Small intestine (tissue), 7 donors: ENCODE results near the gene FAT1. TPM values are rescaled to one million over a fixed set of nuclear protein-coding genes. Genes with fewer than 3 reads are reported as not detected.

Experiments
- DNase-seq, 2 donors: peaks; one replicate each; pipeline versions ENCODE4 v3.0.0 to v3.0.0-alpha.2; 2013
- FAIRE-seq: peaks from 2 replicates; lab custom pipeline; 2012; peaks lifted over from hg19 to GRCh38; lab: Jason Lieb, UNC
- H3K27ac ChIP-seq, 3 donors: one replicate each; pipeline ENCODE4 v1.5.1; 2013; ENCODE audit warnings: low read length in 2 of 3, mild to moderate bottlenecking in 2 of 3, control low read depth in 1 of 3, inconsistent platforms in 1 of 3, low read depth in 1 of 3, moderate library complexity in 1 of 3
- H3K27me3 ChIP-seq, 3 donors: one replicate each; pipeline ENCODE4 v1.6.1; 2013; ENCODE audit warnings: low read length in 3 of 3, inconsistent platforms in 1 of 3; ENCODE audit not compliant: control insufficient read depth in 3 of 3, insufficient read depth in 3 of 3
- H3K36me3 ChIP-seq, 3 donors: one replicate each; pipeline ENCODE4 v1.6.1; 2013; ENCODE audit warnings: low read length in 3 of 3, inconsistent platforms in 1 of 3, low read depth in 1 of 3, mild to moderate bottlenecking in 1 of 3, moderate library complexity in 1 of 3; ENCODE audit not compliant: control insufficient read depth in 3 of 3, insufficient read depth in 2 of 3
- H3K4me1 ChIP-seq, 3 donors: one replicate each; pipeline ENCODE4 v1.6.1; 2013; ENCODE audit warnings: low read length in 2 of 3, inconsistent platforms in 1 of 3, low read depth in 1 of 3, mild to moderate bottlenecking in 1 of 3, moderate library complexity in 1 of 3; ENCODE audit not compliant: control insufficient read depth in 3 of 3, insufficient read depth in 2 of 3
- H3K4me3 ChIP-seq, 3 donors: one replicate each; pipeline ENCODE4 v1.5.1; 2013; ENCODE audit warnings: low read length in 3 of 3, control low read depth in 1 of 3, inconsistent platforms in 1 of 3, low read depth in 1 of 3, mild to moderate bottlenecking in 1 of 3, moderate library complexity in 1 of 3
- H3K9me3 ChIP-seq, 2 donors: one replicate each; pipeline ENCODE4 v1.6.1; 2013; ENCODE audit warnings: low read depth in 1 of 2, low read length in 1 of 2; ENCODE audit not compliant: control insufficient read depth in 2 of 2, insufficient read depth in 1 of 2
- WGBS, 3 donors: extraction: QIAGEN DNeasy Blood & Tissue Kit; methylation state at CpG; one replicate each; pipeline ENCODE4 v1.1.7; 2013; 5-methylcytosine and 5-hydroxymethylcytosine counted together
- polyA plus RNA-seq, 4 donors: library from polyadenylated mRNA; stranded (reverse) in 3 of 4; unstranded in 1 of 4; fragments of 200-250 nt in 3 of 4; fragments of 120-200 nt in 1 of 4; gene quantifications; one replicate each; pipeline versions ENCODE4 v1.2.1 to v1.2.3, GENCODE V29; 2013
- donor health status: healthy with polysubstance abuse.
- donor health status: control.
- donor health status: control.
- donor health status: Bipolar disorder and iron deficiency.
- donor health status: healthy.

The FAT1 gene
- polyA plus RNA-seq, 4 donors: 62.4 to 189 (median 83.6) TPM

DNA sequence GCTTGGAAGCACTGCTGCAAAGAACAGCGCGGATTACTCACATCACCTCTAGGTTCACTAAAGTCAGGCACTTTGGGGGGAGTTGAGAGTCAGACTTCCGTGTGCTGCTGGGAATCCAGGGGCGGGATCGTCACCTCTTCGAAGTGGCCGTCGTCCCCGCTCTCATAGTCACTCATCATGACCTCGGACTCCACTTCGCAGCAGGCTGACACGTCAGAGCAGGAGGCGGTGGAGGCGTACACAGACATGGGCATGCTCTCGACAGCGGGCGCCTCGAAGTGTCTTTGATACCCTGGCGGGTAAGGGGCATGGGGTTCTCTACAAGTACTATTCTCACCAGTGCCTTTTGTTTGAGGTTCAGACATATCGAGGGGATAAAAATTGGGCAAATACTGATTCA is 135.2 kb downstream of the FAT1 start:
- Histone ChIP-seq H3K36me3 (peaks cover 5 to 49% (median 22%) of the 10 kb centered on the region in 3 donors), H3K9me3 (peaks cover 0 to 7% of the 10 kb centered on the region in 2 donors), H3K4me1 (no peaks in the 10 kb centered on the region), H3K4me3 (no peak overlapping the region), H3K27ac (no peak overlapping the region), H3K27me3 (no peaks in the 10 kb centered on the region)
- DNase-seq (no peak), FAIRE-seq (no peak)
- 93 to 96% (median 96%) methylated on average over 20 of the region's 20 CpGs for WGBS, 3 donors

GRCh38 chr4:186587416-186588018 is 136.1 kb downstream of the FAT1 start:
- DNase-seq: peak; percentile 53 to 74
- H3K9me3 ChIP-seq: peaks cover 0 to 16% of the 10 kb centered on the region in 2 donors
- FAIRE-seq: peak; percentile 74
- WGBS, 3 donors: 28 to 41% (median 37%) methylated on average over 4 of the region's 4 CpGs
- no peaks in the 10 kb centered on the region for H3K27me3 ChIP-seq
- no peaks in the 10 kb centered on the region for H3K4me1 ChIP-seq
- H3K4me3 ChIP-seq: no peak overlapping the region
- H3K36me3 ChIP-seq: peaks cover 5 to 46% (median 20%) of the 10 kb centered on the region in 3 donors
- H3K27ac ChIP-seq: no peak overlapping the region

DNA sequence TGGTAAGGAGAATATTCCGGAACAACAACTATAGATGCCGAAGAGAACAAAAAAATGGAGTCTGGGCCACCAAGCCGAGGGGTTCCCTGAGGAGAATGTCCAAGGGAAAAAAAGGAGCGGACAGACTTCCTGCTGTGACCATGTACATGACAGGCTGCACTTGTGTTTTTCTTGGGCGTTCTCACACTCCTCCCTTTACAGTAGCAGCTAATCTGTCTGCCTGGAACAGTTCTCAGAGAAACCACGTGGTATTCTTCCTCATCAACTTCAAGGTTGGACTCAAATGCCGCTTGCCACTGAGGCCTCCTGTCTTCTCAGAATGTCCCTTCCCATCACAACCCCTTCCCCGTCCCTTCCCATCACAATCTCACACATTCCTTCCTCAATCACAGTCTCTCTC is 137.5 kb downstream of the FAT1 start:
- H3K27me3 ChIP-seq: no peaks in the 10 kb centered on the region
- peaks cover 5 to 40% (median 19%) of the 10 kb centered on the region in 3 donors for H3K36me3 ChIP-seq
- 76 to 89% (median 82%) methylated on average over 8 of the region's 8 CpGs for WGBS, 3 donors
- no peaks in the 10 kb centered on the region for H3K4me1 ChIP-seq
- H3K9me3 ChIP-seq: peaks cover 0 to 25% of the 10 kb centered on the region in 2 donors
- H3K4me3 ChIP-seq: no peak overlapping the region
- H3K27ac ChIP-seq: no peak overlapping the region
- no peak for DNase-seq
- no peak for FAIRE-seq

- DNase-seq (no peak), FAIRE-seq (no peak)
- H3K9me3 ChIP-seq: peaks cover 0 to 25% of the 10 kb centered on the region in 2 donors
- no peaks in the 10 kb centered on the region for H3K27me3 ChIP-seq
- H3K27ac ChIP-seq: no peak overlapping the region
- 75 to 78% (median 77%) methylated on average over 6 of the region's 6 CpGs for WGBS, 3 donors
- peaks cover 5 to 38% (median 14%) of the 10 kb centered on the region in 3 donors for H3K36me3 ChIP-seq
- no peak overlapping the region for H3K4me3 ChIP-seq
- H3K4me1 ChIP-seq: no peaks in the 10 kb centered on the region
Measured at GRCh38 chr4:186584912-186585311, 138.7 kb downstream of the FAT1 start.

DNA sequence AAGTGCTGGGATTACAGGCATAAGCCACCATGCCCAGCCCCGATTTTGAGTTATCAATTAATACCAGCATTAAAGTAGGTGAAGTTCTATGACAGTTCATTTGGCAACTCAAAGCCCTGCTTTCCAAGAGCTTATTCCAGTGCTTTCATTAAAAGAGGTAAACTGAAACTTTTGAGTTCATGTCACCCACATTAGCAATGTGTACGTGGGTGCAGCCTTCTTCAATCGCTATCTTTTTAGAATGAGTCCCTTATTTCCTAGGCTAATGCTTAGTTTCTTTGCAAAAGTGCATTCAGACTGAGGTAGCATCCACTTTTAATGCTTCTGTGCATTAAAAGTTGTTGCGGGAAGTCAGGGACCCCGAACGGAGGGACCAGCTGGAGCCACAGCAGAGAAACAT is 142.2 kb downstream of the FAT1 start:
- Histone ChIP-seq H3K9me3 (peaks cover 0 to 25% of the 10 kb centered on the region in 2 donors), H3K36me3 (peaks cover 3 to 27% (median 11%) of the 10 kb centered on the region in 3 donors), H3K4me3 (no peak overlapping the region), H3K4me1 (no peaks in the 10 kb centered on the region), H3K27ac (no peak overlapping the region), H3K27me3 (no peaks in the 10 kb centered on the region)
- FAIRE-seq: no peak
- no peak for DNase-seq
- 87 to 96% (median 95%) methylated on average over 6 of the region's 6 CpGs for WGBS, 3 donors

- WGBS, 3 donors: 83 to 96% (median 86%) methylated on average over 1 of the region's 1 CpG
- H3K27me3 ChIP-seq: no peaks in the 10 kb centered on the region
- DNase-seq: no peak
- H3K4me1 ChIP-seq: no peaks in the 10 kb centered on the region
- no peak for FAIRE-seq
- peaks cover 0 to 27% of the 10 kb centered on the region in 2 donors for H3K9me3 ChIP-seq
- H3K27ac ChIP-seq: no peak overlapping the region
- H3K4me3 ChIP-seq: no peak overlapping the region
- peaks cover 3 to 23% (median 10%) of the 10 kb centered on the region in 3 donors for H3K36me3 ChIP-seq
Measured at GRCh38 chr4:186580669-186581068, 143.0 kb downstream of the FAT1 start.

DNA sequence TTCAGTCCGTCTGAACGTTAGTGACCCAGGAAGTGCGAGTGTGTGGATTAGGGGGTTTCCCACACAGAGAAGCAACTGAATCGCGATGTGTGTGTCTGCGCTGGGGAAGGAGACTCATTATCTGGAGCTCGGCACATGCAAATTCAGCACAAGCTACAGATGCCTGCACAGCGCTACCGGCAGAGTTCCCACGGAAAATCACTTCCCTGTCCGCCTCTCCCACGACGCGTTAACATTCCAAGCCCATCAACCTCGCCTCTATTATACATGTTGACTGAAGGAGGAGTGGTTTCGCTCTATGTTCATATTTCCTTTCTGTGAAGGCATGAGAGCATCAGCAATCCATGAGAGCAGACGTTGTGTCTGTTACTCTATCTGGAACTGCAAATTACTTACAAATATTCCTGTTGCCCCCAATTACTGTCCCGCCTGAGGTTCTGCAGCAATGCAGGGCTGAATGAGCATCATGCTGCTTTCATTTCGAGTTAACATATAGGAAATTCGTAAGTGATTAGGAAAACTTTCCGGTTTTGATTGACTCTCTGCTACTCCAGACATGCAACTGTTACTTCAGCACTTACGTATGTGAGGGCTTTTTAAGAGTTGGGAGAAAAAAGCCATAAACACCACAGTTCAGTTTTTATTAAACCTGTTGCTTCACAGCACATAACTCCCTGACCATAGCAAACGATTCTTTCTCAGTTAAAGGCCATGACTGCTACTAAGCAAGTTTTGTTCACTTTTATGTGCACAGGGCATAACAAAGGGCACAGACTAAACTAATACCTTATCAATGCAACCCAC is 153.3 kb downstream of the FAT1 start:
- FAIRE-seq: no peak
- peak overlapping the region in 1 of 3 donors; percentile 29 for H3K4me3 ChIP-seq
- peak; percentile 60 to 69 for DNase-seq
- no peaks in the 10 kb centered on the region for H3K36me3 ChIP-seq
- WGBS, 3 donors: 27 to 43% (median 29%) methylated on average over 23 of the region's 23 CpGs
- H3K27ac ChIP-seq: no peak overlapping the region
- H3K27me3 ChIP-seq: no peaks in the 10 kb centered on the region
- H3K4me1 ChIP-seq: no peaks in the 10 kb centered on the region
- H3K9me3 ChIP-seq: no peaks in the 10 kb centered on the region

DNA sequence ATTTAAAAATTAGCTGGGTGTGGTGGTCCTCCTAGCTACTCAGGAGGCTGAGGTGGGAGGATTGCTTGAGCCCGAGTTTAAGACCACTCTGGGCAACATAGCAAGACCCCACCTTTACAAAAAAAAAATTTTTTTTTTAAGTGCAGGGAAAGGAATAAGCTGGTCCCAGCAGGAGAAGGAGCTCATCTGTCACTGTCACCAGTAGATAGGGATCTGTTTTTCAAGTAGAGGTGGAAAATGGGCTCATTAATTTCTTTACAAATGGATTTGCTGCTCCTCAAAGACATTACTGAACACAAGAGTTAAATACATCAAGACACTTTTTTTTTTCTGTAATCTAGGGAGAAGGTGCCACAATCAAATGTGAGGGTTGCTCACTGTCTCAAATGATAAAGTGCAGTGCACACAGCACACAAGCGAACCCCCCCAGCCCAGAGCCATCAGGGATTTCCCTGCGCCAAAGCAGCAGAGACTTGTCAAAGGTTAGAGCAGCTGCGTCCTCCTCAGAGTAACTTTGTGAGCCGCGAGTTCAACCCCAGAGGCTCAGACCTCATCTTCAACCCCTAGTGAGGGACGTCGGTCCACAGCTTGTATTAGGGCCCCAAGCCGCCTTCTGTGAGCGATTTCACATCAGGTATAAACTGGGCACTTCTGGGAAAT is 154.0 kb downstream of the FAT1 start:
- H3K4me3 ChIP-seq: peak overlapping the region in 1 of 3 donors; percentile 29
- no peak overlapping the region for H3K27ac ChIP-seq
- DNase-seq: no peak

More for the DNA sequence above, 154.0 kb downstream of the FAT1 start:
- Histone ChIP-seq H3K9me3 (no peaks in the 10 kb centered on the region), H3K27me3 (no peaks in the 10 kb centered on the region), H3K36me3 (no peaks in the 10 kb centered on the region), H3K4me1 (no peaks in the 10 kb centered on the region)
- FAIRE-seq: no peak
- 33 to 44% (median 42%) methylated on average over 10 of the region's 10 CpGs for WGBS, 3 donors
